ENCODE measurements around the gene FURIN. TPM values are rescaled to one million over a fixed set of nuclear protein-coding genes. Genes with fewer than 3 reads are reported as not detected.
A peak's percentile ranks its signal among the peaks of the same experiment; 100 is the strongest.

The FURIN gene
- 100 to 1,000 TPM; 114 TPM for total RNA-seq
- 10 to 100 TPM; 43.6 to 77.0 (median 60.9) TPM for polyA plus RNA-seq (ENCODE audit: insufficient read length in 6 of 6)
- long read RNA-seq, donor 1, full-length matches to known transcripts, result 6 of 19 reads
- long read RNA-seq, donor 1, partial matches to known transcripts, result 13 of 19 reads
- long read RNA-seq, donor 1, other reads (novel, unspliced or antisense), result 0 of 19 reads
- long read RNA-seq, donor 2, full-length matches to known transcripts, result 3 of 45 reads
- long read RNA-seq, donor 2, partial matches to known transcripts, result 42 of 45 reads
- long read RNA-seq, donor 2, other reads (novel, unspliced or antisense), result 0 of 45 reads
- long read RNA-seq, donor 3, full-length matches to known transcripts, result 7 of 7 reads
- long read RNA-seq, donor 3, partial matches to known transcripts, result 0 of 7 reads
- long read RNA-seq, donor 3, other reads (novel, unspliced or antisense), result 0 of 7 reads
- long read RNA-seq, donor 4, full-length matches to known transcripts, result 1 of 24 reads
- long read RNA-seq, donor 4, partial matches to known transcripts, result 4 of 24 reads
- long read RNA-seq, donor 4, other reads (novel, unspliced or antisense), result 19 of 24 reads
- long read RNA-seq, donor 5, full-length matches to known transcripts, result 5 of 33 reads
- long read RNA-seq, donor 5, partial matches to known transcripts, result 28 of 33 reads
- long read RNA-seq, donor 5, other reads (novel, unspliced or antisense), result 0 of 33 reads
- long read RNA-seq, donor 6, full-length matches to known transcripts, result 8 of 15 reads
- long read RNA-seq, donor 6, partial matches to known transcripts, result 7 of 15 reads
- long read RNA-seq, donor 6, other reads (novel, unspliced or antisense), result 0 of 15 reads
- long read RNA-seq, donor 7, full-length matches to known transcripts, result 5 of 5 reads
- long read RNA-seq, donor 7, partial matches to known transcripts, result 0 of 5 reads
- long read RNA-seq, donor 7, other reads (novel, unspliced or antisense), result 0 of 5 reads
- long read RNA-seq, donor 8, full-length matches to known transcripts, result 4 of 9 reads
- long read RNA-seq, donor 8, partial matches to known transcripts, result 5 of 9 reads
- long read RNA-seq, donor 8, other reads (novel, unspliced or antisense), result 0 of 9 reads
- long read RNA-seq, donor 9, result 0 reads
- long read RNA-seq, donor 10, partial matches to known transcripts, result 22 of 23 reads
- long read RNA-seq, donor 10, other reads (novel, unspliced or antisense), result 1 of 23 reads
- long read RNA-seq, donor 11, result 0 reads
- long read RNA-seq, donor 12, full-length matches to known transcripts, result 9 of 14 reads
- long read RNA-seq, donor 12, partial matches to known transcripts, result 5 of 14 reads
- long read RNA-seq, donor 12, other reads (novel, unspliced or antisense), result 0 of 14 reads

- H3K27me3 ChIP-seq, result no peaks in the 10 kb centered on the region
- H3K9me3 ChIP-seq, result no peaks in the 10 kb centered on the region
- intact Hi-C loops (cut with DNase I), result no loop called here
- DNase-seq, result no peak
- H3K27ac ChIP-seq, result peak within 1 kb of the TSS; percentile 96 to 97
- no peak for TF ChIP-seq CTCF (IDR thresholded peaks at IDR 0.05)
- peaks cover 36 to 63% of the 10 kb centered on the region in 2 donors for H3K4me1 ChIP-seq
- no peaks in the 10 kb centered on the region for H3K36me3 ChIP-seq
- ATAC-seq, result no peak
- H3K4me3 ChIP-seq, result no peak within 1 kb of the TSS
Measured at GRCh38 chr15:90868261-90868689, at the start of gene FURIN. Gene FURIN (plus strand): TSS chr15:90868588. CDS start chr15:90875741, 7,153 bp downstream.

- no peak for ATAC-seq
Measured at GRCh38 chr15:90819390-90819789, 49.0 kb upstream of the FURIN start.

GRCh38 chr15:90819850-90820249 lies 48.5 kb upstream of the FURIN start:
- no peak overlapping the region for H3K4me3 ChIP-seq
- peaks cover 0 to 32% of the 10 kb centered on the region in 2 donors for H3K4me1 ChIP-seq
- H3K36me3 ChIP-seq, result no peaks in the 10 kb centered on the region
- intact Hi-C loops (cut with DNase I), result no loop called here
- H3K27me3 ChIP-seq, result no peaks in the 10 kb centered on the region
- TF ChIP-seq CTCF (IDR thresholded peaks at IDR 0.05), result no peak
- ATAC-seq (no peak), DNase-seq (peak in 1 of 4 donors; percentile 73)
- no peaks in the 10 kb centered on the region for H3K9me3 ChIP-seq
- H3K27ac ChIP-seq, result no peak overlapping the region

More at GRCh38 chr15:90819390-90819789, 49.0 kb upstream of the FURIN start:
- H3K27me3 ChIP-seq, result no peaks in the 10 kb centered on the region
- H3K4me3 ChIP-seq, result no peak overlapping the region
- H3K9me3 ChIP-seq, result no peaks in the 10 kb centered on the region
- H3K36me3 ChIP-seq, result no peaks in the 10 kb centered on the region
- peaks cover 0 to 30% of the 10 kb centered on the region in 2 donors for H3K4me1 ChIP-seq
- H3K27ac ChIP-seq, result no peak overlapping the region
- TF ChIP-seq CTCF (IDR thresholded peaks at IDR 0.05), result no peak
- intact Hi-C loops (cut with DNase I), result no loop called here
- DNase-seq, result no peak

GRCh38 chr15:90820481-90820880 lies 47.9 kb upstream of the FURIN start:
- intact Hi-C loops (cut with DNase I), result no loop called here
- ATAC-seq (no peak), DNase-seq (peak in 1 of 4 donors; percentile 71)
- no peak for TF ChIP-seq CTCF (IDR thresholded peaks at IDR 0.05)
- Histone ChIP-seq H3K36me3 (no peaks in the 10 kb centered on the region), H3K4me3 (no peak overlapping the region), H3K27ac (no peak overlapping the region), H3K9me3 (no peaks in the 10 kb centered on the region), H3K27me3 (no peaks in the 10 kb centered on the region), H3K4me1 (peaks cover 0 to 32% of the 10 kb centered on the region in 2 donors)
